Testis (tissue), 3 donors: ENCODE measurements around the gene CCNYL1. TPM values are rescaled to one million over a fixed set of nuclear protein-coding genes. Genes with fewer than 3 reads are reported as not detected.

ENCODE experiments used
- DNase-seq: peaks from one replicate; pipeline ENCODE4 v3.0.0-alpha.2; 2019
- H3K27ac ChIP-seq, 2 donors: fragments of 200-600 bp; sonication (generic); one replicate each; pipeline ENCODE4 v1.5.1; 2019
- H3K27me3 ChIP-seq: fragments of 200-600 bp; sonication (generic); one replicate; pipeline ENCODE4 v1.5.1; 2019
- H3K36me3 ChIP-seq: fragments of 200-600 bp; sonication (generic); one replicate; pipeline ENCODE4 v1.5.1; 2017; ENCODE audit warnings: low read depth; ENCODE audit errors: missing control alignments
- H3K4me1 ChIP-seq: fragments of 200-600 bp; sonication (generic); one replicate; pipeline ENCODE4 v1.5.1; 2019
- H3K4me3 ChIP-seq, 2 donors: fragments of 200-600 bp; sonication (generic); one replicate each; pipeline ENCODE4 v1.5.1; 2017 to 2019
- H3K9me3 ChIP-seq: fragments of 200-600 bp; sonication (generic); one replicate; pipeline ENCODE4 v1.5.1; 2017
- POLR2A ChIP-seq: fragments of 450-650 bp; IDR thresholded peaks from one replicate; pipeline ENCODE4 v1.6.1; 2017; ENCODE audit warnings: antibody characterized with exemption, mild to moderate bottlenecking, moderate library complexity
- WGBS, 2 donors: methylation state at CpG; one replicate each; pipeline ENCODE4 v1.1.5; 2018; 5-methylcytosine and 5-hydroxymethylcytosine counted together
- intact Hi-C: fragments of 100-400 bp; cut with DNase I; formaldehyde crosslinking; loops from one replicate; pipeline ENCODE4 v1.15.1; 2023; ENCODE audit warnings: low total_unique reads
- polyA plus RNA-seq: library from polyadenylated mRNA; stranded (reverse); fragments of 350-450 nt; fragmentation: Illumina TruSeq; extraction: RNeasy Lipid Tissue Mini Kit (QIAGEN cat#74804); gene quantifications from one replicate; pipeline ENCODE4 v1.2.3, GENCODE V29; 2014; ENCODE audit warnings: low read depth, low replicate concordance; ENCODE audit not compliant: insufficient read depth
- small RNA-seq, 2 donors: library from RNA; depleted of rRNA; stranded (forward); fragments of <200 nt; gene quantifications; one replicate each; pipeline ENCODE3, GENCODE V24; 2016
- total RNA-seq, 2 donors: library from RNA; depleted of rRNA; stranded (reverse); fragments of >200 nt; gene quantifications; one replicate each; pipeline ENCODE4 v1.2.3, GENCODE V29; 2016
- TF ChIP-seq, protein P1 (sequence below), 3 experiments: fragments of 450-650 bp in 2 of 3; fragments of 200-600 bp in 1 of 3; sonication (generic) in 1 of 3; IDR thresholded peaks; one replicate each; pipeline ENCODE4 v1.5.1; 2016 to 2019; ENCODE audit warnings: antibody characterized with exemption in 3 of 3, mild to moderate bottlenecking in 2 of 3, moderate library complexity in 1 of 3

CCNYL1 gene
- total and polyA plus RNA-seq, 3 donors from 2014 or later = 13.8 to 32.5 (median 25.6) TPM

DNA sequence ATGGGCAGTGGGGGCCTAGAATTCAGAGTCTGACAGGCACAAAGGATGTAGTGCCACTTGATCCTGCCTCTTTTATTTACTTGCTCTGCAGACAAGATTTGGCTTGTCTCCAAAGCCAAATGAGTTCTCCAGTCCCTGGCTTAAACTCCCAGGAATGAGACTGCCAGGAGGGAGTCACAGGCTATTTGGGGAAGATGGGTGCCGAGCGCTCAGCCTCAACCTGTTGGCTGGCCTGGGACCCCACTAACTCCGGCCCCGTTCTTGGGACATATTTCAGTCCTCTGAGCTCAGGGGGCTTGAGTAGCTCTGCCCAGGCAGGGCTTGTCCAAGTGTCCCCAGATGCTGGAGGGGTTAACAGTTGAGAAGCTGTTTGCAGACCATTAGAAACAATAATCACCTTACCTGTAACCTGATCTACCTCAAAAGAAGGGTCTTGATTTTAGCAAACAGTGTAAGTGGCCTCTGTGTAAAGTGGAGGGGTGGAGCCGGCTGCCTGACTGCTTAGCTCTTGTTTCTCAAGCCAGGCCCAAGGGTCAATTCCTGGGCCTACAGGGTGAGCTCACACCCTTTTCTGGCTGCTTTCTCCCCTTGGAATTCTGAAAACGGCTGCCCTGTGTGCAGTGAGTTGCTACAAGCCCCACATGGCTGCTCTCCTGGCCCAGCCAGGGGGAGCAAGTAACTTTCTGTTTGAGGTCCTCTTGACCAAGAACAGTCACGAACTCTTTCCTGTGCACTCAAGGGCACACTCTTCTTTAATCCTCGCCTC is 85.3 kb downstream of the CCNYL1 start:
- no peak for DNase-seq
- H3K27me3 ChIP-seq = no peaks in the 10 kb centered on the region
- no peak for TF ChIP-seq POLR2A
- TF ChIP-seq, protein P1, sequence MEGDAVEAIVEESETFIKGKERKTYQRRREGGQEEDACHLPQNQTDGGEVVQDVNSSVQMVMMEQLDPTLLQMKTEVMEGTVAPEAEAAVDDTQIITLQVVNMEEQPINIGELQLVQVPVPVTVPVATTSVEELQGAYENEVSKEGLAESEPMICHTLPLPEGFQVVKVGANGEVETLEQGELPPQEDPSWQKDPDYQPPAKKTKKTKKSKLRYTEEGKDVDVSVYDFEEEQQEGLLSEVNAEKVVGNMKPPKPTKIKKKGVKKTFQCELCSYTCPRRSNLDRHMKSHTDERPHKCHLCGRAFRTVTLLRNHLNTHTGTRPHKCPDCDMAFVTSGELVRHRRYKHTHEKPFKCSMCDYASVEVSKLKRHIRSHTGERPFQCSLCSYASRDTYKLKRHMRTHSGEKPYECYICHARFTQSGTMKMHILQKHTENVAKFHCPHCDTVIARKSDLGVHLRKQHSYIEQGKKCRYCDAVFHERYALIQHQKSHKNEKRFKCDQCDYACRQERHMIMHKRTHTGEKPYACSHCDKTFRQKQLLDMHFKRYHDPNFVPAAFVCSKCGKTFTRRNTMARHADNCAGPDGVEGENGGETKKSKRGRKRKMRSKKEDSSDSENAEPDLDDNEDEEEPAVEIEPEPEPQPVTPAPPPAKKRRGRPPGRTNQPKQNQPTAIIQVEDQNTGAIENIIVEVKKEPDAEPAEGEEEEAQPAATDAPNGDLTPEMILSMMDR (IDR thresholded peaks at IDR 0.05) = no peak

DNA sequence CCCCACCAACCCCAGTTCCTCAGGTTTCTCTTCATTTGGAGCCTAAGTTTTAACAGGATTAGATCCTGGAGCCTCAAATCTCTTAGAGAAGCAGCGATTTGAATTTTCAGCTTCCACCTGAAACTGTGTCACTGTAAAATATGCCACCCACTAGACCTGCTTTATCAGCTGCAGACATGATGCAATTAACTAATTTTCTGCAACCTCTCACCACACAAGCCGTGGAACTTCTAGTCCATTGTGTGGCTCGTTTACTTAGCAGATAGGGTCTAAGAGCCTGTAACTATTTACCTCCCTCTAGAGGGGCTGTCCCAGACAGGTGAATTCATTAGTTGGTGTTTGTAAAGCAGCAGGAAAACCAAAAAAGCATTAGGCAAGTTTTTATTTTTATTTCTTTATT is 89.8 kb downstream of the CCNYL1 start:
- intact Hi-C loops = no loop called here
- 25 to 33% methylated on average over 3 of the region's 3 CpGs for WGBS, 2 donors
- Histone ChIP-seq H3K27ac (no peak overlapping the region), H3K36me3 (no peaks in the 10 kb centered on the region), H3K9me3 (no peaks in the 10 kb centered on the region), H3K4me3 (no peak overlapping the region), H3K4me1 (no peaks in the 10 kb centered on the region), H3K27me3 (no peaks in the 10 kb centered on the region)
- TF ChIP-seq, protein P1 (IDR thresholded peaks at IDR 0.05) = no peak
- TF ChIP-seq POLR2A = no peak
- DNase-seq = no peak

More for the DNA sequence above, 85.3 kb downstream of the CCNYL1 start:
- Histone ChIP-seq H3K4me3 (no peak overlapping the region), H3K27ac (no peak overlapping the region), H3K9me3 (no peaks in the 10 kb centered on the region), H3K36me3 (no peaks in the 10 kb centered on the region), H3K4me1 (no peaks in the 10 kb centered on the region)
- intact Hi-C loops = no loop called here
- 58 to 81% methylated on average over 8 of the region's 8 CpGs for WGBS, 2 donors

DNA sequence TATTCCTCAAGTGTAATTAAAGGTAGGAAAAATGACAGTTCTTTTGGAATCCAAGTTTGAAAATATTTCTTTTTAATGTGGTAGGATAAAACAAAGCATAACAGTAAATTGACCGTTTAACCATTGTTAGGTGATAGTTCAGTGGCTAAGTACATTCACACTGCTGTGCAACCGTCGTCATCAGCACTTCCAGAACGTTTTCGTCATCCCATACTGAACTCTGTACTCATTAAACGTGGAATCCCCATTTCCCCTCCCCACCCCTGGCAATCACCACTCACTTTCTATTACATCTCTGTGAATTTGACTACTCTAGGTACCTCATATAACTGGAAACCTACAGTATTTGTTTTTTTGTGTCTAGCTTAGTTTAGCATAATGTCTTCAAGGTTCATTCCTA is 91.2 kb downstream of the CCNYL1 start:
- Histone ChIP-seq H3K27ac (no peak overlapping the region), H3K36me3 (no peaks in the 10 kb centered on the region), H3K4me3 (no peak overlapping the region), H3K9me3 (no peaks in the 10 kb centered on the region), H3K4me1 (no peaks in the 10 kb centered on the region), H3K27me3 (no peaks in the 10 kb centered on the region)
- 79% methylated on average over 6 of the region's 6 CpGs for WGBS, 2 donors
- no peak for DNase-seq
- intact Hi-C loops = no loop called here
- TF ChIP-seq, protein P1 (IDR thresholded peaks at IDR 0.05) = no peak
- TF ChIP-seq POLR2A = no peak

Small RNA genes lying within 50 kb of the gene (small RNA-seq; reads per million reads assigned to genes)
- gene RF00019 (0 reads per million in 2 donors), gene RNU6-664P (0 reads per million in 2 donors)

Other genes starting within 250 kb of the CCNYL1 start
- gene CREB1, start 181.7 kb upstream of the CCNYL1 start, total RNA-seq = 10 to 100 TPM; 71.3 to 96.5 TPM
- 132 TPM for gene CREB1, start 181.7 kb upstream of the CCNYL1 start, polyA plus RNA-seq
- 10 to 100 TPM in 1 of 2 donors, 1 to 10 TPM in 1; 7.8 to 14.9 TPM for gene METTL21A, start 86.2 kb upstream of the CCNYL1 start, total RNA-seq
- gene METTL21A, start 86.2 kb upstream of the CCNYL1 start, polyA plus RNA-seq = 14.6 TPM
- gene FZD5, start 58.3 kb downstream of the CCNYL1 start, total RNA-seq = 1 to 10 TPM; 1.7 to 2.4 TPM
- 0.95 TPM for gene FZD5, start 58.3 kb downstream of the CCNYL1 start, polyA plus RNA-seq